OCI-LY1 (cell line): Measurements from ENCODE around the gene SLC24A3.

Experiments
- H2AFZ ChIP-seq: fragments of 200-600 bp; sonication (generic), shearing (Covaris generic); 2 replicates; pipeline ENCODE4 v1.6.0; 2014; ENCODE audit warnings: antibody characterized with exemption, mild to moderate bottlenecking, low read length
- H3F3A ChIP-seq: fragments of 200-600 bp; sonication (generic), shearing (Covaris generic); 2 replicates; pipeline ENCODE4 v1.6.0; 2014; ENCODE audit warnings: mild to moderate bottlenecking, antibody characterized with exemption, low read length, moderate library complexity; ENCODE audit not compliant: insufficient read depth
- H3K27ac ChIP-seq: fragments of 200-600 bp; sonication (generic); 2 replicates; pipeline ENCODE4 v1.5.1; 2014; ENCODE audit warnings: low read length, mixed run types, mild to moderate bottlenecking, low read depth; ENCODE audit not compliant: poor library complexity, severe bottlenecking
- H3K27me3 ChIP-seq: fragments of 200-600 bp; sonication (generic); 2 replicates; pipeline ENCODE4 v1.6.0; 2014; ENCODE audit warnings: antibody characterized with exemption, mild to moderate bottlenecking, low read length, moderate library complexity; ENCODE audit not compliant: insufficient read depth
- H3K36me3 ChIP-seq: fragments of 200-600 bp; sonication (generic); 2 replicates; pipeline ENCODE4 v1.6.1; 2014; ENCODE audit warnings: mild to moderate bottlenecking, antibody characterized with exemption, low read length, moderate library complexity, mixed read lengths; ENCODE audit not compliant: insufficient read depth
- H3K4me1 ChIP-seq: fragments of 200-600 bp; sonication (generic); 2 replicates; pipeline ENCODE4 v1.5.1; 2014; ENCODE audit warnings: mild to moderate bottlenecking, low read length, moderate library complexity; ENCODE audit not compliant: insufficient read depth, severe bottlenecking
- H3K4me2 ChIP-seq: fragments of 200-600 bp; sonication (generic), shearing (Covaris generic); 2 replicates; pipeline ENCODE4 v1.6.1; 2014; ENCODE audit warnings: low read length
- H3K4me3 ChIP-seq: fragments of 200-600 bp; sonication (generic); 2 replicates; pipeline ENCODE4 v1.5.1; 2014; ENCODE audit warnings: low read length, low read depth, mild to moderate bottlenecking, mixed read lengths; ENCODE audit not compliant: poor library complexity, severe bottlenecking
- H3K79me2 ChIP-seq: fragments of 200-600 bp; shearing (Covaris generic); 2 replicates; pipeline ENCODE4 v1.6.1; 2016; ENCODE audit warnings: mixed run types, low read length, mixed read lengths; ENCODE audit not compliant: insufficient read depth
- H3K9ac ChIP-seq: fragments of 200-600 bp; sonication (generic), shearing (Covaris generic); 2 replicates; pipeline ENCODE4 v1.6.1; 2014; ENCODE audit warnings: mild to moderate bottlenecking, low read length, mixed read lengths
- H3K9me2 ChIP-seq: fragments of 200-600 bp; sonication (generic), shearing (Covaris generic); 2 replicates; pipeline ENCODE4 v1.6.1; 2014; ENCODE audit warnings: low read depth, mild to moderate bottlenecking, low read length, mixed read lengths
- H3K9me3 ChIP-seq: fragments of 200-600 bp; shearing (Covaris generic); 2 replicates; pipeline ENCODE4 v1.6.1; 2014; ENCODE audit warnings: low read length, mixed read lengths
- H4K20me1 ChIP-seq: fragments of 200-600 bp; sonication (generic), shearing (Covaris generic); 2 replicates; pipeline ENCODE4 v1.6.0; 2016; ENCODE audit warnings: mild to moderate bottlenecking, low read length; ENCODE audit not compliant: insufficient read depth
- EZH2 ChIP-seq: fragments of 200-600 bp; sonication (generic), shearing (Covaris generic); IDR thresholded peaks from 2 replicates; pipeline ENCODE4 v1.8.0; 2017; ENCODE audit warnings: borderline replicate concordance, mixed run types, mild to moderate bottlenecking, antibody characterized with exemption, low read length, moderate library complexity, mixed read lengths
- TF ChIP-seq, protein P1 (sequence below): fragments of 200-600 bp; sonication (generic), shearing (Covaris generic); IDR thresholded peaks from 2 replicates; pipeline ENCODE4 v1.5.1; 2017; ENCODE audit warnings: mild to moderate bottlenecking, antibody characterized with exemption, low read length, moderate library complexity, mixed read lengths

Gene SLC24A3

DNA sequence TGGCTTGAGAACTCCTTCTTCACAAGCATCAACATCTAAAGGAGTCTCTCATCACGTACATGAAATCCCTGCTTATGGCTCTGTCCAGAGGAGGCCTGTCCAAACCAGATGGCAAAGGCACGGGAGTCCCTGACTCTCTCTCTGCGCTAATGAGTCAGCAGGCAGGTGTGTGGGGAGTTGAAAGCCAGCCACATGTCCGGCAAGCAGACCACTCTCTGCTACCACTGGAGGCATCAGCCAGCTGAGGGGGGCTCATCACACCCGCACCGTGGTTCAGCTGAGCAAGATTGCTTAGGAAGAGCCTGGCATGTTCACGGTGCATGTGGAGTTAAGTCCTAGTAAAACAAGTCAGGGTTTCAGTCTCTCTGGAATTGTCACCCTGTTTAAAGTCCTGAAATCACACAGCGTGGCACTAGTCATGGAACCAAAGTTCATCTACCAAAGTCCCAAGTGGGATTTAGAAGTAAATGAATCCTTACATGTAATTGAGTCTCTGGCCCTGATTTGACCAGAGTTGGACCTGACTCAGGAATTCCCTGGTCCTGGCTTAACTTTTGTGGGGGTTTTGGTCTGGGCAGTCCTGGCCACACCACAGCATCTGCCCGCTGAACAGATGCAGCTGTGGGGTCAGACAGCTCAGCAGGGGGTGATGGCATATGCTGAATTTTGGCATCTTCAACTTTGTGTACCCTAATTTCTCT is 390.4 kb downstream of the SLC24A3 start:
- H3K27ac ChIP-seq = no peak overlapping the region
- H3K9me3 ChIP-seq = no peaks in the 10 kb centered on the region
- no peaks in the 10 kb centered on the region for H3K27me3 ChIP-seq
- no peaks in the 10 kb centered on the region for H3F3A ChIP-seq
- H3K4me3 ChIP-seq = no peak overlapping the region
- H3K4me1 ChIP-seq = no peaks in the 10 kb centered on the region
- no peaks in the 10 kb centered on the region for H3K36me3 ChIP-seq
- no peaks in the 10 kb centered on the region for H3K9me2 ChIP-seq
- no peaks in the 10 kb centered on the region for H3K79me2 ChIP-seq
- H3K9ac ChIP-seq = no peak overlapping the region
- no peak overlapping the region for H2AFZ ChIP-seq
- TF ChIP-seq, protein P1, sequence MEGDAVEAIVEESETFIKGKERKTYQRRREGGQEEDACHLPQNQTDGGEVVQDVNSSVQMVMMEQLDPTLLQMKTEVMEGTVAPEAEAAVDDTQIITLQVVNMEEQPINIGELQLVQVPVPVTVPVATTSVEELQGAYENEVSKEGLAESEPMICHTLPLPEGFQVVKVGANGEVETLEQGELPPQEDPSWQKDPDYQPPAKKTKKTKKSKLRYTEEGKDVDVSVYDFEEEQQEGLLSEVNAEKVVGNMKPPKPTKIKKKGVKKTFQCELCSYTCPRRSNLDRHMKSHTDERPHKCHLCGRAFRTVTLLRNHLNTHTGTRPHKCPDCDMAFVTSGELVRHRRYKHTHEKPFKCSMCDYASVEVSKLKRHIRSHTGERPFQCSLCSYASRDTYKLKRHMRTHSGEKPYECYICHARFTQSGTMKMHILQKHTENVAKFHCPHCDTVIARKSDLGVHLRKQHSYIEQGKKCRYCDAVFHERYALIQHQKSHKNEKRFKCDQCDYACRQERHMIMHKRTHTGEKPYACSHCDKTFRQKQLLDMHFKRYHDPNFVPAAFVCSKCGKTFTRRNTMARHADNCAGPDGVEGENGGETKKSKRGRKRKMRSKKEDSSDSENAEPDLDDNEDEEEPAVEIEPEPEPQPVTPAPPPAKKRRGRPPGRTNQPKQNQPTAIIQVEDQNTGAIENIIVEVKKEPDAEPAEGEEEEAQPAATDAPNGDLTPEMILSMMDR = no peak
- TF ChIP-seq EZH2 = no peak
- H4K20me1 ChIP-seq = no peaks in the 10 kb centered on the region
- H3K4me2 ChIP-seq = no peak overlapping the region

DNA sequence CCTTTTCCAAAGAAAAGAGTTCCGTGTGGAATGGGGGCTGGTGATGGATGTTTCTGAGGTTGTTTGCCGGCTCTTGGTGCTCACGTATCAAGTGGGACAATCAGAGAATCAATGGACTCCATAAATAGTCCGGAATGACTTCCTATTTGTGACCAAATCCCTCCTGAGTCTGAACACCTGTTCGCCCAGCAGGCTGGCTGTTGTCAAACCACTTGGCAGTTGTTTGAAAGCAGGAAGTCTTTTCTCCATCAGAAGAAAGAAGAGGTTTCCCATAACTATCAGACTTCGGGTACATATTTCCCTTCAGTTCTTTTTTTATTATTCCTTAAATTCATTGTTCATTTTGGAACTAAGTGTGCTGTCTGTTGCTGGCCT is 390.9 kb downstream of the SLC24A3 start:
- Histone ChIP-seq H3K9me2 (no peaks in the 10 kb centered on the region), H3K27me3 (no peaks in the 10 kb centered on the region), H3K27ac (no peak overlapping the region), H3F3A (no peaks in the 10 kb centered on the region), H3K9me3 (no peaks in the 10 kb centered on the region), H3K4me2 (no peak overlapping the region), H3K4me3 (no peak overlapping the region), H2AFZ (no peak overlapping the region), H3K9ac (no peak overlapping the region), H4K20me1 (no peaks in the 10 kb centered on the region), H3K36me3 (no peaks in the 10 kb centered on the region), H3K79me2 (no peaks in the 10 kb centered on the region), H3K4me1 (no peaks in the 10 kb centered on the region)
- TF ChIP-seq, protein P1 = no peak
- TF ChIP-seq EZH2 = no peak

DNA sequence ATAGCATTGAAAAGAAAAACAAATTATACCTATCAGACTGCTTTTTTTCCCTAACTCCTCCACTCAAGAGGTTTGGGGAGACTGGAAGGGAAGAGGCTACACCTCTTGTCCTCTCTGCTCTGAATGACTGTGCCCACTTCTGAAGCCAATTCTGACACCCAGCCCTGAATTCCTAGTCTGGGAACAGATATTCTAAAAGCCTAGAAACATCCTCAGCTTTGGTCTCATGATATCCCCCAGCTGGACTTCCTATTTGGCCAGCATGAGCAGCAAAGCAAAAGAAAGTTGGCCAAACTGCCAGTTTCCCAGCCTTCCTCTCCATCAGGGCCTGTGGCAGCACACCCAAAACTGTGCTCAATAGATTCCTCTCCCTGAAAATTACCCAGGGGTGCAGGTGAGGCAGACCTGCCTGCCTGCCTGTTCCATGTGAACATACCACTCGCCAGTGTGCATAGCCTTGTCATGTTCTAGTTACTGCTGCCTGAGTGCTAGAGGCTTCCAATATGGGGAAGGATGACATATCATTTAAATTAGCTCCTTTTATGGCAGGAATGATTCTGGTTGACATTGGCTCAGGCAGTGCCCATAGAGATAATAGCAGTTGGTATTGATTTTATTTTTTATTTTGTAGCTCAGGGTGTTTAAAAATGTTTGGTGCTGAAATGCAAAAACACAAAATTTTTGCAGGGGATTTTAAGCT is 393.5 kb downstream of the SLC24A3 start:
- Histone ChIP-seq H3K4me3 (no peak overlapping the region), H3K36me3 (no peaks in the 10 kb centered on the region), H3K4me2 (no peak overlapping the region), H3K9ac (no peak overlapping the region), H3K27me3 (no peaks in the 10 kb centered on the region), H3K79me2 (no peaks in the 10 kb centered on the region), H3F3A (no peaks in the 10 kb centered on the region), H3K27ac (no peak overlapping the region), H3K9me3 (no peaks in the 10 kb centered on the region), H3K4me1 (no peaks in the 10 kb centered on the region), H2AFZ (no peak overlapping the region), H4K20me1 (no peaks in the 10 kb centered on the region), H3K9me2 (no peaks in the 10 kb centered on the region)
- TF ChIP-seq EZH2 = no peak
- TF ChIP-seq, protein P1 = no peak
